Measurements from ENCODE around the gene ADAMTS14. TPM values are rescaled to one million over a fixed set of nuclear protein-coding genes. Genes with fewer than 3 reads are reported as not detected.

Gene ADAMTS14
- total and polyA plus RNA-seq, 7 donors: 0.03 to 0.18 (median 0.06) TPM; not detected in 3

- Histone ChIP-seq H3K36me3 (ENCODE audit: insufficient read depth in 1 of 2, low read depth in 1 of 2) (no peaks in the 10 kb centered on the region), H3K27ac (no peak overlapping the region), H3K27me3 (ENCODE audit: insufficient read depth in 3 of 3, low read length in 2 of 3) (peaks cover 0 to 5% (median 0%) of the 10 kb centered on the region in 3 donors), H3K9me3 (peaks cover 4% of the 10 kb centered on the region), H3K4me1 (no peaks in the 10 kb centered on the region), H3K4me3 (no peak overlapping the region)
- no peak for ATAC-seq
- no peak for DNase-seq
- intact Hi-C loops (cut with DNase I): no loop called here
- no peak for TF ChIP-seq CTCF (IDR thresholded peaks at IDR 0.05)
- 90 to 98% (median 95%) methylated on average over 6 of the region's 6 CpGs for WGBS, 3 donors
Observed at GRCh38 chr10:70657041-70657440, 15.3 kb upstream of the ADAMTS14 start.

DNA sequence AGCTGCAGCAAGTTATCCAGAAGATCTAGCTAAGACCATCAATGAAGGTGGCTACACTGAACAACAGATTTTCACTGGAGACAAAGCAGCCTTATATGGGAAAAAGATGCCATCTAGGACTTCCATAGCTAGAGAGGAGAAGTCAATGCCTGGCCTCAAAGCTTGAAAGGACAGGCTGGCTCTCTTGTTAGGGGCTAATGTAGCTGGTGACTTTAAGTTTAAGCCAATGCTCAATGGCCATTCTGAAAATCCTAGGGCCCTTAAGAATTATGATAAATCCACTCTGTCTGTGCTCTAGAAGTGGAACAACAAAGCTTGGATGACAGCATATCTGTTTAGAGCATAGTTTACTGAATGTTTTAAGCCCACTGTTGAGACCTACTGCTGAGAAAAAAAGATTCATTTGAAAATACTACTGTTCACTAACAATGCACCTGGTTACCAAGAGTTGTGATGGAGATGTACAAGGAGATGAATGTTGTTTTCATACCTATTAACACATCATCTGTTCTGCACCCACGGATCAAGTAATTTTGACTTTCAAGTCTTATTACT, 13.6 kb upstream of the ADAMTS14 start:
- DNase-seq (no peak), ATAC-seq (no peak)
- peaks cover 4% of the 10 kb centered on the region for H3K9me3 ChIP-seq
- WGBS, 3 donors: 89 to 98% (median 91%) methylated on average over 1 of the region's 1 CpG
- no peaks in the 10 kb centered on the region for H3K4me1 ChIP-seq
- no peaks in the 10 kb centered on the region for H3K36me3 ChIP-seq (ENCODE audit: insufficient read depth in 1 of 2, low read depth in 1 of 2)
- intact Hi-C loops (cut with DNase I): no loop called here
- no peak for TF ChIP-seq CTCF (IDR thresholded peaks at IDR 0.05)
- H3K27me3 ChIP-seq (ENCODE audit: insufficient read depth in 3 of 3, low read length in 2 of 3): peaks cover 0 to 15% (median 0%) of the 10 kb centered on the region in 3 donors
- H3K27ac ChIP-seq: no peak overlapping the region
- H3K4me3 ChIP-seq: no peak overlapping the region

- WGBS, 3 donors: 93 to 97% (median 94%) methylated on average over 1 of the region's 1 CpG
- Histone ChIP-seq H3K4me3 (no peak overlapping the region), H3K27me3 (ENCODE audit: insufficient read depth in 3 of 3, low read length in 2 of 3) (peaks cover 0 to 15% (median 0%) of the 10 kb centered on the region in 3 donors), H3K9me3 (peaks cover 4% of the 10 kb centered on the region), H3K27ac (no peak overlapping the region), H3K36me3 (ENCODE audit: insufficient read depth in 1 of 2, low read depth in 1 of 2) (no peaks in the 10 kb centered on the region), H3K4me1 (no peaks in the 10 kb centered on the region)
- DNase-seq (no peak), ATAC-seq (no peak)
- TF ChIP-seq CTCF (IDR thresholded peaks at IDR 0.05): no peak
- intact Hi-C loops (cut with DNase I): no loop called here
Observed at GRCh38 chr10:70659306-70659705, 13.0 kb upstream of the ADAMTS14 start.

DNA sequence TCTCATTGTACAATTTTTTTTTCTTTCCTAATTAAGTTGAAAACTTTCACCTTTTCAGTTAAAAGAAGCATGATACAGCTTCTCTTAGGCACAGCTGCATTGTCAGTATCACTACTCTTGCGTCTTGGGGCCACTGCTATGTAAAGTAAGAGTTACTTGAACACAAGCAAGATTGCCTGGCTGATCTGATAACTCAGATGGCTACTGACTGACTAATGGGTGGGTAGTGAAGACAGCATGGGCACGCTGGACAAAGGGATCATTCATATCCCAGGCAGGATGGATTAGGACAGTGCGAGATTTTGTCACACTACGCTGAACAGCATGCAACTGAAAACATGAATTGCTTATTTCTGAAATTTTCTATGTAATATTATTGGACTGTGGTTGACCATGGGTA, 11.6 kb upstream of the ADAMTS14 start:
- ATAC-seq (no peak), DNase-seq (no peak)
- Histone ChIP-seq H3K27me3 (ENCODE audit: insufficient read depth in 3 of 3, low read length in 2 of 3) (peaks cover 0 to 15% (median 0%) of the 10 kb centered on the region in 3 donors), H3K4me1 (no peaks in the 10 kb centered on the region), H3K9me3 (peaks cover 4% of the 10 kb centered on the region), H3K4me3 (no peak overlapping the region), H3K27ac (no peak overlapping the region), H3K36me3 (ENCODE audit: insufficient read depth in 1 of 2, low read depth in 1 of 2) (no peaks in the 10 kb centered on the region)
- no peak for TF ChIP-seq CTCF (IDR thresholded peaks at IDR 0.05)
- WGBS, 3 donors: 56 to 80% (median 66%) methylated on average over 4 of the region's 4 CpGs
- intact Hi-C loops (cut with DNase I): no loop called here
